Psoas muscle (tissue), 8 donors: ENCODE measurements around the gene C8G. TPM values are rescaled to one million over a fixed set of nuclear protein-coding genes. Genes with fewer than 3 reads are reported as not detected.

ENCODE experiments used
- ATAC-seq, 4 donors: fragments of 200-7000 bp; cut with Tn5 transposase; one replicate each; pipeline ENCODE4 v1.9.1; 2020; ENCODE audit warnings: moderate library complexity in 3 of 4, mild to moderate bottlenecking in 2 of 4
- DNase-seq, 2 donors: peaks; one replicate each; pipeline ENCODE4 v3.0.0-alpha.2; 2020
- H3K27ac ChIP-seq: fragments of 200-600 bp; one replicate; pipeline ENCODE4 v1.8.0; 2022
- H3K27me3 ChIP-seq, 3 donors: fragments of 200-600 bp in 1 of 3; one replicate each; pipeline versions ENCODE4 v1.6.1 to v1.8.0; 2013 to 2022; ENCODE audit warnings: low read length in 2 of 3, mild to moderate bottlenecking in 2 of 3, moderate library complexity in 1 of 3; ENCODE audit not compliant: insufficient read depth in 3 of 3
- H3K36me3 ChIP-seq, 2 donors: fragments of 200-600 bp in 1 of 2; one replicate each; pipeline versions ENCODE4 v1.6.1 to v1.8.0; 2013 to 2022; ENCODE audit warnings: low read depth in 1 of 2, mild to moderate bottlenecking in 1 of 2, moderate library complexity in 1 of 2; ENCODE audit not compliant: insufficient read depth in 1 of 2
- H3K4me1 ChIP-seq: fragments of 200-600 bp; one replicate; pipeline ENCODE4 v1.8.0; 2022
- H3K4me3 ChIP-seq: fragments of 200-600 bp; one replicate; pipeline ENCODE4 v1.8.0; 2022; ENCODE audit warnings: mild to moderate bottlenecking
- H3K9me3 ChIP-seq: fragments of 200-600 bp; one replicate; pipeline ENCODE4 v1.8.0; 2022
- WGBS, 3 donors: extraction: QIAGEN DNeasy Blood & Tissue Kit; methylation state at CpG; one replicate each; pipeline versions ENCODE4 v1.1.6 to v1.1.7; 2013; 5-methylcytosine and 5-hydroxymethylcytosine counted together
- intact Hi-C, 2 donors: fragments of 100-400 bp; cut with DNase I; formaldehyde crosslinking; loops; one replicate each; pipeline versions ENCODE4 v1.11.0 to v1.14.2; 2022
- polyA plus RNA-seq, 3 donors: library from polyadenylated mRNA; stranded (reverse); fragments of 200-250 nt; gene quantifications; one replicate each; pipeline ENCODE4 v1.2.3, GENCODE V29; 2013
- total RNA-seq, 4 donors: library from RNA; stranded (reverse); fragmentation: NEBNext Ultra II Directional in 2 of 4; extraction: Animal tissue kit (Norgen Biotek cat#: 25700) in 2 of 4; gene quantifications; one replicate each; pipeline versions ENCODE4 v1.2.1 to v1.2.4, GENCODE V29; 2021 to 2023
- TF ChIP-seq, protein P1 (sequence below): fragments of 200-600 bp; IDR thresholded peaks from one replicate; pipeline ENCODE4 v1.8.0; 2022; ENCODE audit warnings: antibody characterized with exemption
- donor health status: healthy with polysubstance abuse.
- donor health status: DM: no; HTN: no; CAD: no; lungs with moderate emphysema.
- donor health status: Bipolar disorder and iron deficiency.
- donor health status: healthy.
- donor health status: DM: yes; HTN: yes; CAD: no.
- donor health status: DM: no; HTN: no; CAD: no.
- donor health status: DM: no; HTN: no; CAD: no.
- donor health status: DM: yes; HTN: yes; CAD: no.

Gene C8G
- total and polyA plus RNA-seq, 7 donors, result 1.7 to 7.9 (median 5.1) TPM

DNA sequence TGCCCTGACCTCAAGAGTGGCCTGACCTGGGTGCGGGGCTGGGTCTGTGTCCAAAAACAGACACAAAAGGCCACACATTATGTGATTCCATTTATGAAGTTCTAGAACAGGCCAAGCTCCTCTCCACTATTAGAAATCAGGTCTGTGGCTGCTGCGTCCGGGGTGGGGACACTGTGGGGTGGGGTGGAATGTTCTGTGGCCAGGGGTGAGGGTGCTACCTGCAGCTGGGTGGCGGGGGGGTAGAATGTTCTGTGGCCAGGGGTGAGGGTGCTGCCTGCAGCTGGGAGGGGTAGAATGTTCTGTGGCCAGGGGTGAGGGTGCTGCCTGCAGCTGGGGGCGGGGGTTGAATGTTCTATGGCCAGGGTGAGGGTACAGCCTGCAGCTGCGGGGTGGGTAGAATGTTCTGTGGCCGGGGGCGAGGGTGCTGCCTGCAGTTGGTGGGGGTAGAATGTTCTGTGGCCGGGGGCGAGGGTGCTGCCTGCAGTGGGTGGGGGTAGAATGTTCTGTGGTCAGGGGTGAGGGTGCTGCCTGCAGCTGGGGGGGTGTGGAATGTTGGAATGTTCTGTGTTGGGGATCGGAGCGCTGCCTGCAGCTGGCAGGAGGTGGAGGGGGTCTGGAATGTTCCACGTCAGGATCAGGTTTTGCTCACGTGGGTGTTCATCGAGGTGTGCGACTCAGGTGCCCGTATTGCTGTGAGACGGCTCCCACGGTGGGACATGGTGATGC lies 15.3 kb downstream of the C8G start:
- no peak for ATAC-seq
- no peak overlapping the region for H3K4me3 ChIP-seq
- 76 to 84% (median 80%) methylated on average over 19 of the region's 19 CpGs for WGBS, 3 donors
- H3K9me3 ChIP-seq, result no peaks in the 10 kb centered on the region
- no peak overlapping the region for H3K27ac ChIP-seq
- no peaks in the 10 kb centered on the region for H3K4me1 ChIP-seq
- intact Hi-C loops, result no loop called here
- peaks cover 0 to 5% (median 0%) of the 10 kb centered on the region in 3 donors for H3K27me3 ChIP-seq
- no peaks in the 10 kb centered on the region for H3K36me3 ChIP-seq
- no peak for DNase-seq
- TF ChIP-seq, protein P1, sequence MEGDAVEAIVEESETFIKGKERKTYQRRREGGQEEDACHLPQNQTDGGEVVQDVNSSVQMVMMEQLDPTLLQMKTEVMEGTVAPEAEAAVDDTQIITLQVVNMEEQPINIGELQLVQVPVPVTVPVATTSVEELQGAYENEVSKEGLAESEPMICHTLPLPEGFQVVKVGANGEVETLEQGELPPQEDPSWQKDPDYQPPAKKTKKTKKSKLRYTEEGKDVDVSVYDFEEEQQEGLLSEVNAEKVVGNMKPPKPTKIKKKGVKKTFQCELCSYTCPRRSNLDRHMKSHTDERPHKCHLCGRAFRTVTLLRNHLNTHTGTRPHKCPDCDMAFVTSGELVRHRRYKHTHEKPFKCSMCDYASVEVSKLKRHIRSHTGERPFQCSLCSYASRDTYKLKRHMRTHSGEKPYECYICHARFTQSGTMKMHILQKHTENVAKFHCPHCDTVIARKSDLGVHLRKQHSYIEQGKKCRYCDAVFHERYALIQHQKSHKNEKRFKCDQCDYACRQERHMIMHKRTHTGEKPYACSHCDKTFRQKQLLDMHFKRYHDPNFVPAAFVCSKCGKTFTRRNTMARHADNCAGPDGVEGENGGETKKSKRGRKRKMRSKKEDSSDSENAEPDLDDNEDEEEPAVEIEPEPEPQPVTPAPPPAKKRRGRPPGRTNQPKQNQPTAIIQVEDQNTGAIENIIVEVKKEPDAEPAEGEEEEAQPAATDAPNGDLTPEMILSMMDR, result no peak

DNA sequence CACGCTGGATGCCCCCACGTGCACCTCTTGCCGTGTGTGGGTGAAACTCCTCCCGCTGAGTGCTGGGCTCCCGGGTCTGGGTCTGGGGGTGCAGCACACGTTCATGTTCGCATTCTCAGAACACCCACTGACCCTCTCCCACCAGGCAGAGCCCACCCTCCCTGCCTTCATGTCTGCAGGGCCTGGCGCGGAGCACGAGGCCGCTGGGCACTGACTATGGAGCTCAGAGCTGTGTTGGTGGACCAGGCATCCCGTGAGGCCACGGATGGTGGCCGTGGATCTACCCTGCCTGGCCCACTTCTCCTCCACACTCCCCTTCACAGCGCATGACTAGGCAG lies 15.9 kb downstream of the C8G start:
- WGBS, 3 donors, result 72 to 85% (median 73%) methylated on average over 13 to 15 of the region's 15 CpGs
- Histone ChIP-seq H3K4me1 (no peaks in the 10 kb centered on the region), H3K27me3 (peaks cover 0 to 5% (median 2%) of the 10 kb centered on the region in 3 donors), H3K4me3 (no peak overlapping the region), H3K36me3 (no peaks in the 10 kb centered on the region), H3K9me3 (no peaks in the 10 kb centered on the region), H3K27ac (no peak overlapping the region)
- intact Hi-C loops, result no loop called here
- ATAC-seq (peak in 1 of 4 donors; percentile 9), DNase-seq (no peak)
- TF ChIP-seq, protein P1, result no peak

DNA sequence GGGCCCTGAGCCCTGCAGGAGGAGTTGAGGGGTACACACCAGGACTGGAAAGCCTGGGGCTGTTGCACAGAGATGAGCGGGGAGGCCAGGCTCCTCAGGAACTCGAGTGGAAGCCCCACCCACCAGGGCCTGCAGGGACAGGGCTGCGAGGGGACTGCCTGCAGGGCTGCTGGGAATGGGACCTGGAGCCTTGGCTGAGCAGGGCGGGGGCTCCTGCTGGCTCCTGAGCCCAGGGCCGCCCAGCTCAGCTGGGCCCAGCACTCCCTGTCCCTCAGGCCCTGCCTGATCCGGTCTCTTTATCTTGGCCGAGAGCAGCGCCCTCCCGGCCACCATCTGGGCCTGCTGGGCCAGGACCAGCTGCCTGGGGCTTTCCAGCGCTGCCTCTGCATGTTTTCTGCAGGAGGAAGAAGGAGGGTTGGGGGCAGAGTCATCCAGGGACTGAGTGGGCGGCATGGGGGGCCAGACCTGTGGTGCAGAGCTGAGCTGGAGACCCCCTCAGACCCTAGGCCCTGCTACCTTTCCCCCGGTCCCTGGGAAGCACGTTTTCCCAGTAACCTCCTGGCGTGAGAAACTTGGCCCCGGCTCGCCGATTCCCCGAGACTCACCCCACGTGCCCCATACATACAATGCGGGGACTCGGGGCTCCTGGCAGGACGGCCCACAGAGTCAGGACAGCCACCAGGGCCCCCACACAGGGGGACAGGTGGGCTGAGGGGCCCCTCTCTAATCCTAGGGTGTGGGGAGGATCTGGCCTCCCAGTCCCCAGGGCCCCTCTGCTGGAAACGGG lies 16.4 kb downstream of the C8G start:
- no peaks in the 10 kb centered on the region for H3K36me3 ChIP-seq
- no peaks in the 10 kb centered on the region for H3K4me1 ChIP-seq
- DNase-seq (no peak), ATAC-seq (peak in 3 of 4 donors; percentile 40 to 56 (median 46))
- intact Hi-C loops, result no loop called here
- H3K27ac ChIP-seq, result no peak overlapping the region
- no peaks in the 10 kb centered on the region for H3K9me3 ChIP-seq
- TF ChIP-seq, protein P1, result no peak
- peaks cover 0 to 5% (median 4%) of the 10 kb centered on the region in 3 donors for H3K27me3 ChIP-seq
- whole genome bisulfite sequencing, 3 donors, result 42 to 60% (median 52%) methylated on average over 20 to 23 of the region's 23 CpGs
- no peak overlapping the region for H3K4me3 ChIP-seq

DNA sequence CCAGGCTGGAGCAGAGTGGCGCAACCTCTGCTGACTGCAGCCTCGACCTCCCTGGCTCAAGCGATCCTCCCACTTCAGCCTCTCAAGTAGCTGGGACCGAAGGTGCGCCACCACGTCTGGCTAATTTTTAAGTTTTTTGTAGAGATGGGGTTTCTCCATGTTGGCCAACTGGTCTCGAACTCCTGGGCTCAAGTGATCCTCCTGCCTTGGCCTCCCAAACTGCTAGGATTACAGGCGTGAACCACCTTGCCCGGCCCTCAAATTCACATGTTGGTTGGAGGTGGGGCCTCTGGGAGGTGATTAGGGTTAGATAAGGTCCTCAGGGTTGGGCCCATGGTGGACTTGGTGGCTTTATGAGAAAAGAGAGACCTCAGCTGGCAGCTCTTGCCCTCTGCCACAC lies 17.1 kb downstream of the C8G start:
- Histone ChIP-seq H3K9me3 (no peaks in the 10 kb centered on the region), H3K27me3 (peaks cover 0 to 5% (median 4%) of the 10 kb centered on the region in 3 donors), H3K4me3 (no peak overlapping the region), H3K4me1 (no peaks in the 10 kb centered on the region), H3K36me3 (no peaks in the 10 kb centered on the region), H3K27ac (no peak overlapping the region)
- 94 to 96% (median 95%) methylated on average over 9 of the region's 9 CpGs for WGBS, 3 donors
- ATAC-seq, result no peak
- intact Hi-C loops, result no loop called here
- no peak for DNase-seq
- TF ChIP-seq, protein P1, result no peak
